HepG2 (cell line): Measurements from ENCODE around the gene OR10AD1. TPM values are rescaled to one million over a fixed set of nuclear protein-coding genes. Genes with fewer than 3 reads are reported as not detected.

Experiments
- CEBPB ChIP-seq: IDR thresholded peaks from 2 replicates; pipeline ENCODE4 v1.6.1; 2011; ENCODE audit warnings: low read depth, low read length, improper control_type of control experiment, borderline replicate concordance
- FOXC1 ChIP-seq: sonication (generic); formaldehyde crosslinking; IDR thresholded peaks from 2 replicates; pipeline ENCODE4 v1.8.0; 2022; ENCODE audit warnings: mild to moderate bottlenecking, missing genetic modification reagents, borderline replicate concordance
- MTA3 ChIP-seq: sonication (generic); formaldehyde crosslinking; IDR thresholded peaks from 2 replicates; pipeline ENCODE4 v1.4.0; 2020; ENCODE audit warnings: missing genetic modification reagents
- NFIC ChIP-seq: IDR thresholded peaks from 2 replicates; pipeline ENCODE4 v1.6.1; 2012; ENCODE audit warnings: mild to moderate bottlenecking, low read length, inconsistent platforms
- NONO ChIP-seq, 2 experiments: fragments of 450-650 bp in 1 of 2; sonication (generic) in 1 of 2; formaldehyde crosslinking in 1 of 2; IDR thresholded peaks in 1 of 2; conservative IDR thresholded peaks in 1 of 2; 2 replicates each; pipeline versions ENCODE4 v1.6.1 to v1.8.0; 2017 to 2022; ENCODE audit warnings: mild to moderate bottlenecking in 1 of 2, missing genetic modification reagents in 1 of 2, moderate library complexity in 1 of 2
- PHB2 ChIP-seq: fragments of 450-650 bp; IDR thresholded peaks from 2 replicates; pipeline ENCODE4 v1.6.1; 2018; ENCODE audit not compliant: partially characterized antibody
- SMYD3 ChIP-seq: sonication (generic); formaldehyde crosslinking; IDR thresholded peaks from 2 replicates; pipeline ENCODE4 v1.8.1; 2023; ENCODE audit warnings: mild to moderate bottlenecking, missing genetic modification reagents
- TAF15 ChIP-seq: fragments of 200-400 bp; formaldehyde crosslinking; IDR thresholded peaks from one replicate; pipeline ENCODE4 v1.6.1; 2018; ENCODE audit warnings: mild to moderate bottlenecking, low read depth, low read length; ENCODE audit not compliant: poor library complexity, severe bottlenecking
- TFDP1 ChIP-seq: IDR thresholded peaks from 2 replicates; pipeline ENCODE4 v1.6.1; 2016; ENCODE audit warnings: missing compliant biosample characterization, missing genetic modification reagents, borderline replicate concordance
- ZKSCAN5 ChIP-seq: sonication (generic); formaldehyde crosslinking; IDR thresholded peaks from 2 replicates; pipeline ENCODE4 v1.5.1; 2020; ENCODE audit warnings: mild to moderate bottlenecking, missing genetic modification reagents
- ZNF207 ChIP-seq: fragments of 450-650 bp; IDR thresholded peaks from 2 replicates; pipeline ENCODE4 v1.6.1; 2016; ENCODE audit warnings: antibody characterized with exemption, borderline replicate concordance
- ZNF256 ChIP-seq: sonication (generic); formaldehyde crosslinking; conservative IDR thresholded peaks from 2 replicates; pipeline ENCODE4 v1.4.0; 2020; ENCODE audit warnings: missing genetic modification reagents
- ZNF652 ChIP-seq: IDR thresholded peaks from 2 replicates; pipeline ENCODE4 v1.6.1; 2016; ENCODE audit warnings: low read depth, borderline replicate concordance
- polyA plus RNA-seq, 8 experiments: library from polyadenylated mRNA; depleted of rRNA in 3 of 8; stranded (reverse) in 7 of 8; unstranded in 1 of 8; fragments of >200 nt; fragmentation: Illumina TruSeq in 4 of 8; extraction: Trizol in 4 of 8; gene quantifications; 2 replicates each; pipeline versions ENCODE4 v1.2.1 to v1.2.3, GENCODE V29; 2011 to 2016; ENCODE audit warnings: low read depth in 4 of 8, missing spikeins in 1 of 8, mixed read lengths in 1 of 8; ENCODE audit not compliant: insufficient read depth in 1 of 8
- total RNA-seq, 5 experiments: library from RNA; depleted of rRNA; stranded (reverse); fragments of >200 nt; fragmentation: Illumina TruSeq; extraction: Trizol; gene quantifications; 2 replicates each; pipeline ENCODE4 v1.2.3, GENCODE V29; 2016; ENCODE audit warnings: low read depth in 1 of 5
- TF ChIP-seq, protein P1 (sequence below): sonication (generic); formaldehyde crosslinking; IDR thresholded peaks from 2 replicates; pipeline ENCODE4 v1.5.0; 2020; ENCODE audit warnings: missing genetic modification reagents
- TF ChIP-seq, protein P2 (sequence below): sonication (generic); formaldehyde crosslinking; IDR thresholded peaks from 2 replicates; pipeline ENCODE4 v1.4.0; 2020; ENCODE audit warnings: missing genetic modification reagents, borderline replicate concordance
- TF ChIP-seq, protein P3 (sequence below): sonication (generic); formaldehyde crosslinking; IDR thresholded peaks from 2 replicates; pipeline ENCODE4 v1.4.0; 2020; ENCODE audit warnings: mild to moderate bottlenecking, missing genetic modification reagents, borderline replicate concordance

The OR10AD1 gene
- total and polyA plus RNA-seq, 2 of the 13 experiments (the other 11 are each of a cell fraction or from before 2014, with no cell fraction given), result not detected

DNA sequence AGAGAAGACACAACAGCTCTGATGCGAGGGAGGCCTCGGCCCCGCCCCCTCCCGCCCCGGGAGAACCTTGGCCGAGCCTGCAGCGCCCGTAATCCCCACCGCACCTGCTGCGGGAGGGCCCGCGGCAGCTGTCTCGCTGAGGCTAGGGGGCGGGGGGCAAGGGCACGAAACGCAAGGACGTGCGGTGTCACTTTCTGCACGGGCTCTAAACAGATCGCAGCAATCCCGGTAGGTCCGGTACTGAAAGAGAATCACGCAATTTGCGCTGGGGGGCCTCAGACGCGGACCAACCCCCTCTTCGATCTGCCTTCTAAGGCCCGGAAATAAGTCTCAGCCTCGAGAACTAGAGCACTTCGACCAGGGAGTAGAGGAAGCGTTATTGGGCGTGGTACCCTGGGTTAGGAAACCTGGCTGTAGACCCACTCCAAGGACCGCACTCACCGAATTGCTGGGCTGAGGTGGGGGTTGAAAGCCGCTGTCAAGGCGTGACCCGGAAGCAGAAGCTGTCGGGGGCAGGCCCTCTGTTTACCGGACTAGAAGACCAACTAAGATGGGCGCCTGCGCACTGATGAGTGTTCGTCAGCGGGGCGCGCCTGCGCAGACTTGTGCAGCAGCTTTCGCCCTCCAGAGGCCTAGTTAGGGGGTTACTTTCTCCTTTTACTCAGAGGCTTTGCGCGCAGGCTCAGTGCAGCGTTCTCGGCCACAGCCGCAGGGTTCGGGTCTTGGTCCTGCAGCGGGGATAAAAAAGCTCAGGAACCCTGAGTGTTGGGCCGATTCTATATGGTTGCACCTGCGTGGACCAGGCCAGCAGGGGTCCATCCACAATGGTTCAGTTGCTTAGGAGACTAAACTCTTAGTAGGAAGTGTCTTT lies 45.8 kb downstream of the OR10AD1 start, which contains the start of gene ASB8 (continued):
- TF ChIP-seq, protein P1, sequence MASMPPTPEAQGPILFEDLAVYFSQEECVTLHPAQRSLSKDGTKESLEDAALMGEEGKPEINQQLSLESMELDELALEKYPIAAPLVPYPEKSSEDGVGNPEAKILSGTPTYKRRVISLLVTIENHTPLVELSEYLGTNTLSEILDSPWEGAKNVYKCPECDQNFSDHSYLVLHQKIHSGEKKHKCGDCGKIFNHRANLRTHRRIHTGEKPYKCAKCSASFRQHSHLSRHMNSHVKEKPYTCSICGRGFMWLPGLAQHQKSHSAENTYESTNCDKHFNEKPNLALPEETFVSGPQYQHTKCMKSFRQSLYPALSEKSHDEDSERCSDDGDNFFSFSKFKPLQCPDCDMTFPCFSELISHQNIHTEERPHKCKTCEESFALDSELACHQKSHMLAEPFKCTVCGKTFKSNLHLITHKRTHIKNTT (CRISPR knock-in tag), result no peak
- TF ChIP-seq, protein P2, sequence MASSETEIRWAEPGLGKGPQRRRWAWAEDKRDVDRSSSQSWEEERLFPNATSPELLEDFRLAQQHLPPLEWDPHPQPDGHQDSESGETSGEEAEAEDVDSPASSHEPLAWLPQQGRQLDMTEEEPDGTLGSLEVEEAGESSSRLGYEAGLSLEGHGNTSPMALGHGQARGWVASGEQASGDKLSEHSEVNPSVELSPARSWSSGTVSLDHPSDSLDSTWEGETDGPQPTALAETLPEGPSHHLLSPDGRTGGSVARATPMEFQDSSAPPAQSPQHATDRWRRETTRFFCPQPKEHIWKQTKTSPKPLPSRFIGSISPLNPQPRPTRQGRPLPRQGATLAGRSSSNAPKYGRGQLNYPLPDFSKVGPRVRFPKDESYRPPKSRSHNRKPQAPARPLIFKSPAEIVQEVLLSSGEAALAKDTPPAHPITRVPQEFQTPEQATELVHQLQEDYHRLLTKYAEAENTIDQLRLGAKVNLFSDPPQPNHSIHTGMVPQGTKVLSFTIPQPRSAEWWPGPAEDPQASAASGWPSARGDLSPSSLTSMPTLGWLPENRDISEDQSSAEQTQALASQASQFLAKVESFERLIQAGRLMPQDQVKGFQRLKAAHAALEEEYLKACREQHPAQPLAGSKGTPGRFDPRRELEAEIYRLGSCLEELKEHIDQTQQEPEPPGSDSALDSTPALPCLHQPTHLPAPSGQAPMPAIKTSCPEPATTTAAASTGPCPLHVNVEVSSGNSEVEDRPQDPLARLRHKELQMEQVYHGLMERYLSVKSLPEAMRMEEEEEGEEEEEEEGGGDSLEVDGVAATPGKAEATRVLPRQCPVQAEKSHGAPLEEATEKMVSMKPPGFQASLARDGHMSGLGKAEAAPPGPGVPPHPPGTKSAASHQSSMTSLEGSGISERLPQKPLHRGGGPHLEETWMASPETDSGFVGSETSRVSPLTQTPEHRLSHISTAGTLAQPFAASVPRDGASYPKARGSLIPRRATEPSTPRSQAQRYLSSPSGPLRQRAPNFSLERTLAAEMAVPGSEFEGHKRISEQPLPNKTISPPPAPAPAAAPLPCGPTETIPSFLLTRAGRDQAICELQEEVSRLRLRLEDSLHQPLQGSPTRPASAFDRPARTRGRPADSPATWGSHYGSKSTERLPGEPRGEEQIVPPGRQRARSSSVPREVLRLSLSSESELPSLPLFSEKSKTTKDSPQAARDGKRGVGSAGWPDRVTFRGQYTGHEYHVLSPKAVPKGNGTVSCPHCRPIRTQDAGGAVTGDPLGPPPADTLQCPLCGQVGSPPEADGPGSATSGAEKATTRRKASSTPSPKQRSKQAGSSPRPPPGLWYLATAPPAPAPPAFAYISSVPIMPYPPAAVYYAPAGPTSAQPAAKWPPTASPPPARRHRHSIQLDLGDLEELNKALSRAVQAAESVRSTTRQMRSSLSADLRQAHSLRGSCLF (CRISPR knock-in tag), result no peak
- TF ChIP-seq TAF15 (peak; percentile 59), ZNF256 (CRISPR knock-in tag) (no peak), ZNF652 (CRISPR knock-in tag) (no peak), NONO (IDR thresholded peaks at IDR 0.05) (no peak), NONO (CRISPR knock-in tag; conservative IDR thresholded peaks at IDR 0.05) (peak; percentile 54; the same call in 1 of the 2 replicates), SMYD3 (CRISPR knock-in tag) (no peak), CEBPB (no peak), TFDP1 (CRISPR knock-in tag) (no peak), MTA3 (CRISPR knock-in tag) (no peak), PHB2 (no peak), ZNF207 (no peak), FOXC1 (no peak), NFIC (no peak), ZKSCAN5 (CRISPR knock-in tag) (0 out of 2 replicates have a peak, but pooled peaks have one; percentile 47)
- TF ChIP-seq, protein P3, sequence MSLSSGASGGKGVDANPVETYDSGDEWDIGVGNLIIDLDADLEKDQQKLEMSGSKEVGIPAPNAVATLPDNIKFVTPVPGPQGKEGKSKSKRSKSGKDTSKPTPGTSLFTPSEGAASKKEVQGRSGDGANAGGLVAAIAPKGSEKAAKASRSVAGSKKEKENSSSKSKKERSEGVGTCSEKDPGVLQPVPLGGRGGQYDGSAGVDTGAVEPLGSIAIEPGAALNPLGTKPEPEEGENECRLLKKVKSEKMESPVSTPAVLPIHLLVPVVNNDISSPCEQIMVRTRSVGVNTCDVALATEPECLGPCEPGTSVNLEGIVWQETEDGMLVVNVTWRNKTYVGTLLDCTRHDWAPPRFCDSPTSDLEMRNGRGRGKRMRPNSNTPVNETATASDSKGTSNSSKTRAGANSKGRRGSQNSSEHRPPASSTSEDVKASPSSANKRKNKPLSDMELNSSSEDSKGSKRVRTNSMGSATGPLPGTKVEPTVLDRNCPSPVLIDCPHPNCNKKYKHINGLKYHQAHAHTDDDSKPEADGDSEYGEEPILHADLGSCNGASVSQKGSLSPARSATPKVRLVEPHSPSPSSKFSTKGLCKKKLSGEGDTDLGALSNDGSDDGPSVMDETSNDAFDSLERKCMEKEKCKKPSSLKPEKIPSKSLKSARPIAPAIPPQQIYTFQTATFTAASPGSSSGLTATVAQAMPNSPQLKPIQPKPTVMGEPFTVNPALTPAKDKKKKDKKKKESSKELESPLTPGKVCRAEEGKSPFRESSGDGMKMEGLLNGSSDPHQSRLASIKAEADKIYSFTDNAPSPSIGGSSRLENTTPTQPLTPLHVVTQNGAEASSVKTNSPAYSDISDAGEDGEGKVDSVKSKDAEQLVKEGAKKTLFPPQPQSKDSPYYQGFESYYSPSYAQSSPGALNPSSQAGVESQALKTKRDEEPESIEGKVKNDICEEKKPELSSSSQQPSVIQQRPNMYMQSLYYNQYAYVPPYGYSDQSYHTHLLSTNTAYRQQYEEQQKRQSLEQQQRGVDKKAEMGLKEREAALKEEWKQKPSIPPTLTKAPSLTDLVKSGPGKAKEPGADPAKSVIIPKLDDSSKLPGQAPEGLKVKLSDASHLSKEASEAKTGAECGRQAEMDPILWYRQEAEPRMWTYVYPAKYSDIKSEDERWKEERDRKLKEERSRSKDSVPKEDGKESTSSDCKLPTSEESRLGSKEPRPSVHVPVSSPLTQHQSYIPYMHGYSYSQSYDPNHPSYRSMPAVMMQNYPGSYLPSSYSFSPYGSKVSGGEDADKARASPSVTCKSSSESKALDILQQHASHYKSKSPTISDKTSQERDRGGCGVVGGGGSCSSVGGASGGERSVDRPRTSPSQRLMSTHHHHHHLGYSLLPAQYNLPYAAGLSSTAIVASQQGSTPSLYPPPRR (CRISPR knock-in tag), result no peak
